Activated B cell treated with CpG ODN at 0.5 μM for 24 hours (primary cell): Measurements from ENCODE around the gene SMC1A. TPM values are rescaled to one million over a fixed set of nuclear protein-coding genes. Genes with fewer than 3 reads are reported as not detected.

Experiments used
- ATAC-seq: fragments of 200-7000 bp; cut with Tn5 transposase; one replicate; pipeline ENCODE4 v1.10.0; 2021; ENCODE audit warnings: low read depth, mild to moderate bottlenecking, moderate library complexity
- CTCF ChIA-PET: fragments of 350-600 bp; sonication (Branson Sonifier 250); formaldehyde crosslinking; loops from one replicate; lab custom pipeline; 2021; ENCODE audit warnings: antibody characterized with exemption; lab: Charles Lee
- POLR2A ChIA-PET: fragments of 350-600 bp; sonication (Branson Sonifier 250); formaldehyde crosslinking; loops from one replicate; lab custom pipeline; 2021; ENCODE audit warnings: antibody characterized with exemption; lab: Charles Lee
- DNase-seq: peaks from one replicate; pipeline ENCODE4 v3.0.0; 2022
- H3K27ac Mint-ChIP-seq: one replicate; pipeline ENCODE4 v1.8.0; 2020; ENCODE audit warnings: mixed read lengths
- H3K27me3 Mint-ChIP-seq: one replicate; pipeline ENCODE4 v1.8.0; 2021; ENCODE audit warnings: mixed read lengths
- H3K36me3 Mint-ChIP-seq: one replicate; pipeline ENCODE4 v1.8.0; 2021; ENCODE audit warnings: low read depth, mixed read lengths
- H3K4me1 Mint-ChIP-seq: one replicate; pipeline ENCODE4 v1.8.0; 2021; ENCODE audit warnings: mixed read lengths
- H3K4me3 Mint-ChIP-seq: one replicate; pipeline ENCODE4 v1.8.0; 2020; ENCODE audit warnings: mild to moderate bottlenecking, mixed read lengths
- H3K9me3 Mint-ChIP-seq: one replicate; pipeline ENCODE4 v1.8.0; 2020; ENCODE audit warnings: mixed read lengths
- CTCF ChIP-seq: fragments of 200-600 bp; IDR thresholded peaks from one replicate; pipeline ENCODE4 v1.8.0; 2022; ENCODE audit warnings: antibody characterized with exemption, mild to moderate bottlenecking
- intact Hi-C: fragments of 100-400 bp; cut with micrococcal nuclease; formaldehyde crosslinking; loops from one replicate; pipeline ENCODE4 v1.15.1; 2024
- total RNA-seq: library from RNA; stranded (reverse); gene quantifications from 2 replicates; pipeline ENCODE4 v1.2.3, GENCODE V29; 2022

Gene SMC1A
- total RNA-seq, 1 donor from 2014 or later = 75.8 TPM

DNA sequence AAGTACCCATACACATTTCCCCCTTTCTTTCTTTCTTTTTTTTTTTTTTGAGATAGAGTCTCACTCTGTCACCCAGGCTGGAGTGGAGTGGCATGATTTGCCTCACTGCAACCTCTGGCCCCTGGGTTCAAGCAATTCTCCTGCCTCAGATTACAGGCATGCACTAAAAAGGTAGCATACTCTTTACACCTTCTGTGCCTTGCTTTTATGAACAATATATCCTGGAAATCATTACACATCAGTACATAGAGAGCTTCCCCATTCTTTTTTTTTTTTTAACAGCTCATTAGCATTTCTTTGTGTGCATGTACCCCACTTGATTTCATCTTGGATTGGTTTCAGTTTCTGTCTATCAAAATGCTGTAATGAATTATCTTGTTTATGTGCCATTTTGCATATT, 30.4 kb upstream of the SMC1A start:
- CTCF ChIA-PET = no interaction called here
- H3K27ac Mint-ChIP-seq = no peak overlapping the region
- intact Hi-C loops = no loop called here

GRCh38 chrX:53449632-53450031, 27.2 kb upstream of the SMC1A start:
- intact Hi-C loops = no loop called here
- POLR2A ChIA-PET = no interaction called here
- H3K27me3 Mint-ChIP-seq = no peaks in the 10 kb centered on the region
- no peaks in the 10 kb centered on the region for H3K9me3 Mint-ChIP-seq
- H3K27ac Mint-ChIP-seq = no peak overlapping the region
- no peak for DNase-seq
- no peaks in the 10 kb centered on the region for H3K36me3 Mint-ChIP-seq
- no peak for ATAC-seq
- no peak overlapping the region for H3K4me3 Mint-ChIP-seq
- no peaks in the 10 kb centered on the region for H3K4me1 Mint-ChIP-seq
- CTCF ChIA-PET = no interaction called here
- TF ChIP-seq CTCF = no peak

More for the DNA sequence above, 30.4 kb upstream of the SMC1A start:
- ATAC-seq (no peak), DNase-seq (no peak)
- Mint-ChIP-seq H3K4me1 (no peaks in the 10 kb centered on the region), H3K27me3 (peaks cover 7% of the 10 kb centered on the region), H3K36me3 (no peaks in the 10 kb centered on the region), H3K4me3 (no peak overlapping the region), H3K9me3 (no peaks in the 10 kb centered on the region)
- POLR2A ChIA-PET = no interaction called here
- TF ChIP-seq CTCF = no peak

GRCh38 chrX:53447441-53447840, 25.0 kb upstream of the SMC1A start:
- Mint-ChIP-seq H3K9me3 (no peaks in the 10 kb centered on the region), H3K4me3 (no peak overlapping the region), H3K27ac (no peak overlapping the region), H3K4me1 (no peaks in the 10 kb centered on the region), H3K27me3 (no peaks in the 10 kb centered on the region), H3K36me3 (no peaks in the 10 kb centered on the region)
- no peak for TF ChIP-seq CTCF
- ATAC-seq (no peak), DNase-seq (no peak)
- POLR2A ChIA-PET = no interaction called here
- intact Hi-C loops = no loop called here
- CTCF ChIA-PET = interaction anchor here (1.0 kb wide), 1 partner anchor 130 kb away, joined by 3 read pairs; no protein-coding TSS in a partner anchor

DNA sequence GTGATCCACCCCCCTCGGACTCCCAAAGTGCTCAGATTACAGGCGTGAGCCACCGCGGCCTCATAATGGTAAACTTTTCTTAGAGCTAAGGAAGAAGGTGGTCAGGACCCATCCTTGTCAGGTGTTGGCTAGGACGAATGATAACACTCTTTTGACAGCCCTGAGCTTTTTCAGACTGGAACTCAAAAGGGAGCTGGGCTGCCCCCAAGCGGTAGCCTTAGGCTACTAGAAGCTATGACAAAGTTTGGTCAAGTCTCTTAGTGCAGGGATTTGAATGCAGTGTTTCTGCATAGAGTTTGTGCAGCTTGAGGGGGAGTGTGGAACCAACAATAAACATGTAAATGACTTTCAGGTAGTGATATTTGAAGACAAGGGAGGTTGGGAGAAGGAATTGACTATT, 23.5 kb upstream of the SMC1A start:
- intact Hi-C loops = loop anchor here (1.0 kb wide), 1 partner anchor 129 kb away; no protein-coding TSS in a partner anchor
- ChIA-PET CTCF (interaction anchor here (0.6 to 2.2 kb wide), 6 partner anchors 9 to 300 kb away, joined by 3 to 27 read pairs (median 6); partner anchors contain the start of genes RIBC1 and SMC1A), POLR2A (interaction anchor here (0.6 kb wide), 1 partner anchor 1362 kb away, joined by 4 read pairs; no protein-coding TSS in a partner anchor)
- ATAC-seq = no peak
- Mint-ChIP-seq H3K27me3 (no peaks in the 10 kb centered on the region), H3K9me3 (no peaks in the 10 kb centered on the region), H3K36me3 (no peaks in the 10 kb centered on the region), H3K4me1 (peaks cover 4% of the 10 kb centered on the region), H3K4me3 (no peak overlapping the region), H3K27ac (no peak overlapping the region)
- DNase-seq = no peak
- TF ChIP-seq CTCF = no peak

- Mint-ChIP-seq H3K36me3 (no peaks in the 10 kb centered on the region), H3K27me3 (peaks cover 9% of the 10 kb centered on the region), H3K4me1 (peaks cover 7% of the 10 kb centered on the region), H3K4me3 (peak overlapping the region; percentile 83), H3K9me3 (no peaks in the 10 kb centered on the region), H3K27ac (no peak overlapping the region)
- CTCF ChIA-PET = no interaction called here
- no peak for DNase-seq
- POLR2A ChIA-PET = interaction anchor here (1.0 kb wide), 1 partner anchor 217 kb away, joined by 3 read pairs; no protein-coding TSS in a partner anchor
- intact Hi-C loops = no loop called here
- no peak for ATAC-seq
- no peak for TF ChIP-seq CTCF
These were observed 19.8 kb upstream of the SMC1A start for GRCh38 chrX:53442322-53442631.
